ENCODE data around the gene VAC14.

- TF ChIP-seq POLR2A (IDR thresholded peaks at IDR 0.05) (no peak), EP300 (IDR thresholded peaks at IDR 0.05) (no peak)
Observed at GRCh38 chr16:70740914-70741782, 59.8 kb downstream of the VAC14 start.

All from suprapubic skin (tissue), 2 donors.